ENCODE data around the gene GPR84. TPM values are rescaled to one million over a fixed set of nuclear protein-coding genes. Genes with fewer than 3 reads are reported as not detected.

Gene GPR84
- total and polyA plus RNA-seq, 2 of the 8 experiments (the other 6 are each of a cell fraction or from before 2014, with no cell fraction given): 0.09 TPM; not detected in 1

- TF ChIP-seq CHD7 (IDR thresholded peaks at IDR 0.05; ENCODE audit: insufficient replicate concordance, low read length) (no peak), ASH2L (IDR thresholded peaks at IDR 0.05; ENCODE audit: low read length) (peak; percentile 71), SP1 (IDR thresholded peaks at IDR 0.05; ENCODE audit: low read depth, low read length) (peak; percentile 39; the same call in 1 of the 2 replicates), SAP30 (IDR thresholded peaks at IDR 0.05; ENCODE audit: insufficient read depth, insufficient replicate concordance, low read length) (no peak), KDM1A (IDR thresholded peaks at IDR 0.05; ENCODE audit: borderline replicate concordance, low read length) (0 out of 2 replicates have a peak, but pooled peaks have one; percentile 46), EGR1 (IDR thresholded peaks at IDR 0.05; ENCODE audit: borderline replicate concordance, low read depth, low read length) (peak; percentile 81; the same call in 1 of the 2 replicates), ATF2 (IDR thresholded peaks at IDR 0.05; ENCODE audit: low read length) (no peak)
These were observed 26.6 kb upstream of the GPR84 start (continued) for GRCh38 chr12:54390668-54391551.

Measured in H1 (cell line).